ENCODE results near the gene ABHD2.
"Not testable (repeated sequence)": the region's sequence is repeated elsewhere in the genome, so short reads cannot be mapped to it uniquely, and the experiment has no call there.

Gene ABHD2

DNA sequence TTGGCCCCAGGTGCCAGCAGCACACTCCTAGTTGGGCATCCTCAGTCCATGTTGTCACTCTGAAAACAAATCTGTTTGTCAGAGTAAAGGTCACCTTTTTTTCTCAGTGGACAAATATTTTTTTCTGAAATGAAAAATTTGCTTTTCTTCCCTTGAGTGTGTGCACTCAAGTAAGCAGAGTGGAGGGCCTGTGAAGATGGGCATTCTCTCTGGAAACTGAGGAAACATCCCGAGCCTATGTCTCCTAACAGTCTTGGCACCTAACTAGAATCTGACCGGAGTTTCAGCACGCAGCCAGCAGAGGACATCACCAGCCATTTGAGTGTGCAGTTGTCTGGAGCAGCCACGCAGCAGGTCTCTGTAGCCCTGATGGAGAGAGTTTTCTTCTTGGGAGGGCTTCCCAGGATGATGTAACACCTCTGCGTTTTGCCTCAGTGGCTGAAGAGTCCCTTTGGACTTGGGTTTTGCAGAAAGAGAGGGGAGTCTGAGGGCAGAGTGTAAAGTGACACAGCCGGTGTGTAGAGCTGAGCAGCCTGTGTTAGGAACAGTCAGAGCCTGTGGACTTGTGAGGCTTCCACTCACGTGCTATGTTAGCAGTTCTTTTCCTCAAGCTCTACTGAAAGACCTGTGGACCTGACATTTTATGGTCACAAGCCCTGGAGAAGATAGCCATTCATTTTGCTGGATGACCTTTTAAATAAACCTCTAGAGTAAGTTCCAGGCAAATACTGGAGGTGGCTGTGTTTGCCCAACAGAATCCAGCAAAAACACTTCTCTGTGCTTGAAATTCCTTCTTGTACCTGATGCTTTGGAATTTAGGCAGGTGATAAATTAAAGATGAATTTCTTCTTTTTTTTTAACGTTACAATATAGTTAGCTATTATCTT lies 51.6 kb downstream of the ABHD2 start:
- peak; percentile 58 for DNase-seq (ENCODE audit: low spot score)

GRCh38 chr15:89140595-89140994 lies 52.3 kb downstream of the ABHD2 start:
- DNase-seq (ENCODE audit: low spot score): no peak

DNA sequence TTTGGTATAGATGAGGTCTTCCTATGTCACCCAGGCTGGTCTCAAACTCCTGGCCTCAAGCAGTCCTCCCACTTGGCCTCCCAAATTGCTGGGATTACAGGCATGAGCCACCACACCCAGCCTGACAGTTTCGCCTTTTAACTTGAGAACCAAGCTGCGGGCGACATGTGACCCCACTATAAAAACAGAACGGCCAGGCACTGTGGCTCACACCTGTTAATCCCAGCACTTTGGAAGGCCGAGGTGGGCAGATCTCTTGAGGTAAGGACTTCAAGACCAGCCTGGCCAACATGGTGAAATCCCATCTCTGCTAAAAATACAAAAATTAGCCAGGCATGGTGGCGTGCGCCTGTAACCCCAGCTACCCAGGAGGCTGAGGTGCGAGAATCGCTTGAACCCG lies 52.9 kb downstream of the ABHD2 start:
- DNase-seq (ENCODE audit: low spot score): not testable (repeated sequence)

- no peak for DNase-seq (ENCODE audit: low spot score)
These were observed 53.6 kb downstream of the ABHD2 start for GRCh38 chr15:89141885-89142284.

GRCh38 chr15:89142423-89142822 lies 54.2 kb downstream of the ABHD2 start:
- DNase-seq (ENCODE audit: low spot score): no peak

GRCh38 chr15:89143503-89144162 lies 55.4 kb downstream of the ABHD2 start:
- DNase-seq (ENCODE audit: low spot score): no peak

GRCh38 chr15:89144491-89144890 lies 56.2 kb downstream of the ABHD2 start:
- no peak for DNase-seq (ENCODE audit: low spot score)

- no peak for DNase-seq (ENCODE audit: low spot score)
These were observed 58.1 kb downstream of the ABHD2 start for GRCh38 chr15:89146366-89146765.

DNA sequence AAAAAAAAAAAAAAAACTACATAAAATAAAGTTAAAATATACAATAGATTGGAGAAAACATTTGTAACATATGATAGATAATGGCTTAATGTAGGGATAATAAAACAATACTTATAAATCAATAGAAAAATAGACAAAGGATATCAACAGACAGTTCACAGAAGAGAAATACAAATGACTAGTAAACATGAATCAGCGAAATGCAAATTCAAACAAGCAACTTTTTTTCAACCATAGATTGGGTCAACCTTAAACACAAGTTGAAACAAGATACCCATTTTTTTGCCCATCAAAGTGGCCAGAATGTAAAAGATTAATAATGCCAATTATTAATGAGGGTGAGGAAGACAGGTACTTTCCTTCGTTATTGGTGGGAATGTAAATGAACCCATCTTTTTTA lies 59.9 kb downstream of the ABHD2 start:
- DNase-seq (ENCODE audit: low spot score): no peak

DNA sequence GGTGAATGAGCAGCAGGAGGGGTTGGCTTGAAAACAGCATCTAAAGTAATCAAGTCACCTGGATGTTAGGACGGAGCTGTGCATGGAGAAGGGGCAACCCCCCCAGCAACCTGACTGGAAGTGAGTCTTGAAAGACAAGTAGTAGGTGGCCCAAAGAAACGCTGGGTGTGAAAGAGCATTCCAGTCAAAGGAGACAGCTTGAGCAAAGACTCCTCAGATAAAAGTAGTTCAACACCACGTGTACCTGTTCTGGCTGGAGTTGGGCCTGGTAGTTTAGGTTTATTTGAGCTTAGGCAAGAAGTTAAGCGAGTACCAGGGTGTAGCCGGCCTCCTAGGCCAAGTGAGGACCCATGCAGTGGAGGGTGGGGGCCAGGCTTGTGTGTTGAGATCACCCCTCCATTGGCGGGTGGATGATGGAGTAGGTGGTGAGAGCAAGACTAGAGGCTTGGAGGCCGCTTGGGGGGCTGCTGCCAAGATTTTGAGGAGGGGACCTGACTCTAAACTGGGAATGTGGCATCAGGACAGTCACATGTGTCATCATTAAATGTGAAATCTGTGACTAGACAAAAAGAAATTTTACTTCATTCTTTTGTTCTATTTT lies 61.3 kb downstream of the ABHD2 start:
- no peak for DNase-seq (ENCODE audit: low spot score)

GRCh38 chr15:89150287-89150686 lies 62.0 kb downstream of the ABHD2 start:
- no peak for DNase-seq (ENCODE audit: low spot score)

DNA sequence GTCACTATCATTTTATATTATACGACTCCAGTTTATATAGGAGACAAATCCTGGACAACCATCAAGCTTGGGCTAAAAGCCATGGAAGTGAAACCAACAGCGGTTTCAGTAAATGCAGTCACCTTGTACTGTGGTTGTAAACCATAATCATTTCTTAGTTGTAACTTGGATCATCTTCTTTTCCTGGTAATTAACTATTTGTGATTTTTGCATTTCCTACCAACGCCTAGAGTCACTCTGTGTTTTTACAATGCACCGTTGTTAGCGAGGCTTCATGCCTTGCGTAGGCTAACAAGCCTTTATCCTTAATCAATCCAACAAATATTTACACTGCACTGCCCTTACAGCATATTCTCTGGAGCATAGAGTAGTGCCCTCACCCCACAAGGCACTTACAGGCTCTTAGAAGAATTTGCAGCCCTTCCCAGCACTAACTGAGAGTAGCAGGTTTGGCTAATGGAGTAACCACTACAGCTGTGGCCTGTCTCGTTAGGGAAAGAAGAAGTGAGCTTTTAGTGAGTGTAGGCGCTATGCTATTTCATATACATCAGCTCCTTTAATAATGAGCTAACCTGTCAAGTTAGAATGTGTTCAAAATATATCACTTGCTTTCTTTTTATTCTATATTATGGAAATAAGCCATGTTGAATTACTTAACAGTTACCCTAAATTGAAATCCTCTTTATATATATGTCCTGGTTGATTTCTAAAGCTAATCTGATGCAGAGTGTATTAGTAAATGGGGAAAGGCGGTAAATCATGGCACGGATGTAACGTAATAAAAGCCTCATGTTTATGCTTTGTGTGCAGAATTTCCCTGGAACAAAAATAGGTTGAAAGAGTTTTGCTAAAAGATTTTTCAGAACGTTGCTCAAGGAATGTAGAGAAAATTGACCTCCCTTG lies 62.8 kb downstream of the ABHD2 start:
- DNase-seq (ENCODE audit: low spot score): no peak

DNA sequence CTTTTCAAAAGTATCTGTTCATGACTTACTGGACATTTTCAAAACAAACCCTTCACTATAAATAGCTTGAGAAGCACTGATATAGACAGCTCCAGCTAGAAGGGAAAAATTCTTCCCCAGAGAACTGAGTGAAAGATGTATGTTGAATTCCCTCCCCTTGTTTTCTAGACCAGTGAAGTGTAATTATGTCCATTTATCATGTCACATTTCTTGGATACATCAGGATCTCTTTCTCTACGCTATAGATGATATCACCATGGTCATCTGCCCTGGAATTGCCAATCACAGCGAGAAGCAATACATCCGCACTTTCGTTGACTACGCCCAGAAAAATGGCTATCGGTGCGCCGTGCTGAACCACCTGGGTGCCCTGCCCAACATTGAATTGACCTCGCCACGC lies 66.9 kb downstream of the ABHD2 start:
- no peak for DNase-seq (ENCODE audit: low spot score)

- no peak for DNase-seq (ENCODE audit: low spot score)
These were observed 67.4 kb downstream of the ABHD2 start for GRCh38 chr15:89155656-89156055.

- DNase-seq (ENCODE audit: low spot score): no peak
These were observed 68.8 kb downstream of the ABHD2 start for GRCh38 chr15:89157061-89157460.

DNA sequence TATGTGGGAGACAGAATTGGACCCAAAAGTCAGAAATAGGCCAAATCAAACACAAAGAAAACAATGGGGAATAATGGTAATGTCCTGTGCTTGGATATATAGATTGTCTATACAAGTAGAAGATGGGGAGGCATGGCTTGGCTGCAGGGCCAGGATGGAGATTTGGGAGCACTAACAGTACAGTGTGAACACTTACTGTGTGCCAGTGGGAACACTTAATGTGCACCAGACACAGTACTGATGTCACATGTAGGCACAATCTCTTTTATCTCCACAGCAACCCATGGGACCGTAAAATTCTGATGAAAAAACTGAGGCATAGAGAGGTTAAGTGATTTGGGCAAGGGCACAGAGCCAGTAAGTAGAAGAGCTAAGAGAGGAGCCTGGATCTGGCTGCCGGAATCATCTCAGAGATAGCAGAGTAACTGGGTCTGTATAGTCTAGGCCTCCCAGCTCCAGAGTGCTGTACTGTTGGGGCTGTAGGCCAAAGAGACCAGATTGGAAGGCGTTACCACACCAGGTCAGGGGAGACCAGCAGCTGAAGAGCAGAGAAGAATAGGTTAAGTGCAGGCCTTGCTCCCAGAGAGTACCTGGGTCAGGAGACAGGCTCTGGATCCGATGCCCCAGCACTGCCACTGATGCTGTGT lies 69.8 kb downstream of the ABHD2 start:
- DNase-seq (ENCODE audit: low spot score): no peak

GRCh38 chr15:89161666-89162065 lies 73.4 kb downstream of the ABHD2 start:
- no peak for DNase-seq (ENCODE audit: low spot score)

DNA sequence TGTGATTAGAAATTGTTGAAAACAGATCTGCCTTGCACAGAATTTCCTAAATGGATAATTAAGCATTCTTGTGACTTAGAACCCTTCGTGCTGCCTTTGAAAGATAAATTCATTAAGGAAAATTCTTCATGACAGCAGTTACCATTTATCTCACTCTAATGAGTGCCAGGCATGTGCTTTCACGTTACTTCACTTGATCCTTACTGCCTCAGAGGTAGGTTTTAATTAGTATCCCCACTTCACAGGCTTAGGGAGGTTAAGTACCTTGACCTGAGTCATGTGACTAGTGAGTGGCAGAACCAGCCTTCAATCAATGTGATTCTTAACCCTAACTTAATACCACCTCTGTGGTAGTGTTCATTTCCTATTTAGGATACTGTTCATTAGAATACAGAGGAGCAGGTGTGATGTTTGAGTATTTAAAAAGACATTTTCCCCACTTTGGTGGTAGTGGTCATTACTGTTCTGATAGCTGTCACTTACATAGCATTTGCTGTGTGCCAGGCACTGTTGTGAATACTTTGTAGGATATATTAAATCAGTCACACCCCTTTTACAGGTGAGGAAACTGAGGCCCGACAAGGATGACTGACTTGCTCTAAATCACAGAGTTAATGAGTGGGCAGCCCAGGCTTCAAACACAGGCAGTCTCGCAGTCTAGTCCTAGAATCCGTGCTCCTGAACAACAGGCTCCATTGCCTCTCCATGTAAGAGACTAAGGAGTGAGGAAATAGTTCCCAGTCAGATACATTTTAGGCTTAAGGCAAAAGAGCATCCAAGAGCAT lies 75.2 kb downstream of the ABHD2 start:
- no peak for DNase-seq (ENCODE audit: low spot score)

DNA sequence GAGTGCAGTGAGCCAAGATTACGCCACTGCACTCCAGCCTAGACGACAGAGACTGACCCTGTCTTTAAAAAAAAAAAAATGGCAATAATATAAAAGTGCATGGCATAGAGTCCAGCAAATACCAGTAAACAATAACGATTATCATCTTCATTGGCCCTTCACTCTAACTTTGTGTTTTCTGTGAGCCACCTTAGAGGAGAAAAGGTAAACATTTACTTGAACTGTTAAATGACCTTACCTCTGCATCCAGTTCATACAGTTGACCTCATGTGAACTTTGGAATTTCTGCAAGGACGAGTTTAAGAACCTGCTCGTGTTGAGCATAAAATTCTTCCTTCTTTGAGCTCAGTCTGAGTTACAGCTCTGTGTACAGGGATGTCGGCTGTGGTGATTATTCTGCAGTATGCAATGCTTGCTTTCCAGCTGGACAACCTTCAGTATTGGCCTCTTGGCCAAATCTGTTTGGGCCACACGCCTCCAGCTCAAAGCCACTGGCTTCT lies 76.5 kb downstream of the ABHD2 start:
- no peak for DNase-seq (ENCODE audit: low spot score)

- no peak for DNase-seq (ENCODE audit: low spot score)
These were observed 77.4 kb downstream of the ABHD2 start for GRCh38 chr15:89165677-89166076.

All from D341Med (cell line).